ENCODE measurements around the gene PTTG1IP2.
"Not testable (repeated sequence)": the region's sequence is repeated elsewhere in the genome, so short reads cannot be mapped to it uniquely, and the experiment has no call there.

PTTG1IP2 gene

GRCh38 chr7:90469554-90469953 is at the start of gene PTTG1IP2:
Gene PTTG1IP2, plus strand, starts transcription at chr7:90469639. Its CDS starts 148 bp downstream, at chr7:90469787.
- no peak for DNase-seq

DNA sequence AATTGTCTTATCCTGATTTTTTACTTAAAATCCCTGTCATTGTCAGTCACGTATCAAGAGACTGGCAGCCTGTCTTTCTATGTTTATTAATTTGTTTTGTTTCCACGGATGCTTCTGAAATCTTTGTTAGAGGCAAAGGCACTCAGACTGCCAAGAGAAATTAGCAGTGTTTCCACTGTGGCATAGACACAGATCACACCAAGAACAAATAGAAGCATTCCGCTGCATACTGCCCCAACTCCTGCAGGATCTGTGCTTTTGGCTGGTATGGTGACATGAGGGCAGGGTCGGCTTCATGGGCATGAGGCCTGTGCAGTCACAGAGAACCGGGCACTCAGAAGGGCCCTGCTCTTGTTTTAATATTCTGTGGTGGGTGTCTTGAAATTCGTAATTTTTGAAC is 47.8 kb upstream of the PTTG1IP2 start:
- no peak for DNase-seq

DNA sequence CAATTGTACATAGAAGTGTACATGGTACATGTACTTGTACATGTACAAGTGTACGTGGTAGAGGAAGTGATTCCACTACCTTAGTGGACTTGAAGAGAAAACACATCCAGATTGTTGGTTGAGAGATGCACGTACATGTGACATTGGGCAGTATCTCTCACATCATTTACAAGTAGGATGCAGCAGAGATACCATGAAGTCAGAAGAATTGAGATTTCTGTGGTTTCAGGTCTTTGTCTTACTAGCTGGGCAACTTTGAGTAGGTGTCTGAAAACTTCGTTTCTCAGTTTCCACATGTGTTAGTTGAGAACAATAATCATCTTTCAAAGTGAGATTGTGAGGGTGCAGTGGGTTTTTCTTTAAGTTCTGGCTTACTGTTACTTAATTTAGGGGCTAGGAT is 44.7 kb upstream of the PTTG1IP2 start:
- no peak for DNase-seq

GRCh38 chr7:90425376-90425775 is 44.1 kb upstream of the PTTG1IP2 start:
- no peak for DNase-seq

- no peak for DNase-seq
Observed at GRCh38 chr7:90430614-90431460, 38.6 kb upstream of the PTTG1IP2 start.

DNA sequence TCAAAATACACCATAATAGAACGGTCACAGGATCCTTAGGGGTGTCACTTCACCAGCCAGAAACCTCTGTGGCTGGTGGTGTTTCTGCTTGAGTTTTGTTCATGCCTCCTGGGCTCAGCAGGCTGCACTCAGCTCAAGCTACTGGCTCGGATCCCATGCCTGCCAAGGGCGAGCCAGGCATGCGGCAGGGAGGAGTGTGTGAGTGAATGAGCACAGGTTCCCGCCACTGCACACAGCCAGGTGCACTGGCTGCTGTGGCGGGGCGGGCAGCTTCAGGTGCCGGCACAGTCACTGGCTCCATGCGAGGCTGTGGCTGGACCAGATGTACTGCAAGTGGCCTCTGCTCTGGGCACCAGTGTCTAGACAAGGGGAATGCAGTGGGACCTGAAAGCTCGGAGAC is 36.7 kb upstream of the PTTG1IP2 start:
- no peak for DNase-seq

DNA sequence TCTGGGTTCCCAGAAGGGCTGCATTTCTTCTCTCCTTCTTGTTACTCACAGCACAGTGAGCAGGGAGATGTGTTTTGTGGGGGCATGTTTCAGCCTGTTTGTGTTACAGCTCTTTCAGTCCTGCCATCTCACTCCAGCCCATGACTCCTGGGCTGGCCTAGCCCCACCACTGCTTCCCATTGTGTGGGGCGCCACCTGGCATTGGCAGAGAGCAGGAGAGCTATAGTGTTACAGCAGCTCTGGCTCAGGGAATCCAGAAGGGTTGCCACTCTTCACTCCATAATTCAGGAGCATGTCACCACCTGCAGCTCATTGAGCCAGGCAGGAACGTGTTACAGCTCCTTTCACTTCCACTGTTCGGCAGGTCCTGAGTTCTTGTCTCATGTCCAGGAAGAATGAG is 36.2 kb upstream of the PTTG1IP2 start:
- no peak for DNase-seq

GRCh38 chr7:90445633-90446032 is 23.8 kb upstream of the PTTG1IP2 start:
- no peak for DNase-seq

- DNase-seq = no peak
Observed at GRCh38 chr7:90446137-90446899, 23.1 kb upstream of the PTTG1IP2 start.

DNA sequence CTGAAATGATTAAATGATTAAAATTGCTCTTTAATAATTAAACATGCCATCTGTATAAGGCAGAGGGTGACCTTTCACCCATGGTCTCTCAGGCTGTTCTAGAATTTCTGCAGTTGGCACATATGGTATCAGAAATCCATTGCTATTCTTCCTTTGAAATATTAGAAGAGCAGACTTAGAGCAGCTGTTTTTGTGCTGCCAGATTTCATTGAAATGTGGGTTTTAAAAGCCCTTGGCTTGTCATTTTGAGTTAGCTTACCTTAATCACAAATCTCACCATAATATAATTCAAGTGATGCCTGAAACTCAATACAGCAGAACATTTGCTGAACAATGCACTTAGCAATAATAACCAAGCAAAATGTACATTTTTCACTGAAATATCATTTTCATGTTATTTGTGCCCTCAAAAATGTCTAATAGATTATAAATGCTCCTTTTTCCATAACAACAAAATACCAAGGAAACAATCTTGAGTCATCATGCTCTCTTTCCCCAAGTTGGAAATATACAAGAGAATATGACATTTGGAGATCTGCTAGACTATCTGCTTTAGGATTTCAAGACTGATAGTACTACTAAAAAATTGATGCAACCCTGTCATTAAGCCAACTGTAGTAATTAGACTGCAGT is 16.1 kb upstream of the PTTG1IP2 start:
- DNase-seq = no peak

- no peak for DNase-seq
Observed at GRCh38 chr7:90453931-90454330, 15.5 kb upstream of the PTTG1IP2 start.

- peak; percentile 43 for DNase-seq
Observed at GRCh38 chr7:90455163-90456030, 14.0 kb upstream of the PTTG1IP2 start.

- no peak for DNase-seq
Observed at GRCh38 chr7:90458104-90458503, 11.3 kb upstream of the PTTG1IP2 start.

GRCh38 chr7:90459888-90460287 is 9.6 kb upstream of the PTTG1IP2 start:
- DNase-seq = no peak

DNA sequence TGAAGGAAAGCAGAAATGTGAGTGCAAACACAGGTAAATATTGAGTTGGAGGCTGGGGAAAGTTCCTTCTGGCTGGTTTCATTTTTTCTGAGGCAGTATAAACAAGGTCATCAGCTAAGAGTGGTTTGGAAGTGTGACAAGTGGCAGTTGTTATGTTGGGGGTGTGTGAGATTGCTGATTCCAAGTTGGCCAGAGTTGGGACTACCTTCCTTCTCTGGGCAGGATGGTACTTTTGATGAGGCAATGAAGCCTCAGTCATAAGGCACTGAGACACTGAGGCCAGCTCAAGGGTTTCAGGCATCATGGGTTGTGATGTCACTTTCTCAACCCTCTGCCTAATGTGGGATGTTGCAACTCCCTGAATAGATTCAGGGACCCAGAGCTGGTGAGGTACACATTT is 8.2 kb upstream of the PTTG1IP2 start:
- no peak for DNase-seq

GRCh38 chr7:90463151-90463628 is 6.2 kb upstream of the PTTG1IP2 start:
- not testable (repeated sequence) for DNase-seq

- DNase-seq = no peak
Observed at GRCh38 chr7:90465816-90466215, 3.6 kb upstream of the PTTG1IP2 start.

GRCh38 chr7:90472805-90473540 is 3.5 kb downstream of the PTTG1IP2 start:
- DNase-seq = no peak

- DNase-seq = no peak
Observed at GRCh38 chr7:90473814-90474213, 4.4 kb downstream of the PTTG1IP2 start.

DNA sequence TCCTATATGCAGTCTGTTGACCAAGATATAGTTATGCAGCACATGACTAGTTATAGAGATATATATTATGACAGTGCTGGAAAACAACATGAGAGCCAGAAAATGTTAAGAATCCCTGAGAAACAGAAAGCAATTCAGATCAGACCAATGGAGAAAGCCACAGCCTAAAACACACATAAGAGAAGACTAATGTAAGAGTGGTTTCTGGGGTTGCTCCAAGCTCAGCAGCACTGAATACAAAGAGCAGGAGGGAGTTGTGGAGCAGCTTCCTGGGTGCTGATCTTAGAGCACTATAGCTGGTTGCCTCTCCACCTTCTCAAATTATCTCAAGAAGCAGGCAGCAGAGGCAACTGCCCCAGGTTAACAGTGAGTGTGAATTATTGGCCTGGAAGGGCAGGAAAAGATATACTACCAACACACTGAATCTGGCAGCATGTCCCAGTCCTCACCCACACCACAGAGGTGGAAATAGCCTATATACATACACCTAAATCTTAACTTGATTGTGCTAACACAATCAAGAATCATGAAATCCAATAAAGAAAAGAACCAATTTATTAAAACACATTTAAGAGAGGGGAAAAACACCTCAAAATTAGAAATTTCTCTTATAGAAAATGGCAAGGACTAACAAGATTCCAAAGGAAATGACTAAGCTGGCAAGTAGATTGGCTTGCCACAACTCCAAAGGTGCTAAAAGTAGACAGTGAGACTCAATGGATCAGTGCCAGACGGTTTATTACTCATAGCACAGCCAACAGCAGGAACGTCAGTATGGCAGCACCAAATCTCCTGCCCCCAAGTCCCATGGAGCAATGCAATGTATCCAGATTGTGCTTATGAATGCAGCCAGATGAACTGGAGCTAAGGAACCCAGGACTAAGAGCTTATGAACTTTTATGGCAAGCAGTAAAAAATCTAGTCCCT is 5.1 kb downstream of the PTTG1IP2 start:
- DNase-seq = peak; percentile 28

DNA sequence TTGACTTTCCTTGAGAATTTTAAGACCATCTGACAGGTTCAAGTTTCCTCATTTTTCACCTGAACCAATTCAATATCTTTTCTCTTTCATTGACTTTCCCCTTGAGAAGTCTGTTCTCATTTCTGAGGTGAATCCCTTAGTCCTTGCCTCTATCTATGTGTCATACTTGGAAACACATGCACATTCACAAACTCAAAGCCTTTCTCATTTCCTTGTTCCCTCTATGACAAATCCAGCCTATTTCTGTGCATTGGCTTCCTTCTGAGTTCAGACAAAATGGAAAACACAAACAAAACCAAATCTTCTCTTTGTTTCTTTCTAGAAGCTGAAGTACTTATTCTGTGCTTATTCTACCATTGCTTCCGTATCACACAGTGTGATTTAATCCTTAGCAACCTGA is 13.8 kb downstream of the PTTG1IP2 start:
- no peak for DNase-seq

All from NCI-H446 treated with DMSO at 0.1 percent for 48 hours (cell line).